GM10266 (cell line): ENCODE measurements around the gene KATNIP.

Experiments used
- DNase-seq: peaks from one replicate; pipeline ENCODE4 v3.0.0; 2012; ENCODE audit errors: extremely low spot score
- TF ChIP-seq, protein P1 (sequence below): IDR thresholded peaks from 2 replicates; pipeline ENCODE4 v1.5.1; 2012; ENCODE audit warnings: mild to moderate bottlenecking, low read depth; ENCODE audit not compliant: control insufficient read depth, insufficient read depth; ENCODE audit errors: missing control alignments

Gene KATNIP

DNA sequence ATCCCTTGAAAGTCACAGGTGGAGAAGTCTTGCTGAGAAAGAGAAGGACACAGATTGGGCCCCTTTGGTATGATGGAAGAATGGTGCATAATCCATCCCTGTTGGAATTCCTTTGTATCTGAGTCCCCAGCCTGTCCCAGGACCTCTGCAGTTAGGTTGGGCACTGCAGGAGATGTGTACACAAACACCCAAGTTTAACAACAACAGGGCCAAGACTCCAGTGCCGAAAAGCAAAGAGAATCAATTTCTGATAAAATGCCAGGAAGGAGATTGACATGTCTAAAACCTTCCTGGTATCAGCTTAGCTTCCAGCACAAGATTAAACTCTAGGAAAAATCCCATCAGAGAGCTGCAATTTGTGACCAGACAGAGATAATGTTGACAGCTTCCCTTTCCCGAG is 32.9 kb downstream of the KATNIP start:
- TF ChIP-seq, protein P1, sequence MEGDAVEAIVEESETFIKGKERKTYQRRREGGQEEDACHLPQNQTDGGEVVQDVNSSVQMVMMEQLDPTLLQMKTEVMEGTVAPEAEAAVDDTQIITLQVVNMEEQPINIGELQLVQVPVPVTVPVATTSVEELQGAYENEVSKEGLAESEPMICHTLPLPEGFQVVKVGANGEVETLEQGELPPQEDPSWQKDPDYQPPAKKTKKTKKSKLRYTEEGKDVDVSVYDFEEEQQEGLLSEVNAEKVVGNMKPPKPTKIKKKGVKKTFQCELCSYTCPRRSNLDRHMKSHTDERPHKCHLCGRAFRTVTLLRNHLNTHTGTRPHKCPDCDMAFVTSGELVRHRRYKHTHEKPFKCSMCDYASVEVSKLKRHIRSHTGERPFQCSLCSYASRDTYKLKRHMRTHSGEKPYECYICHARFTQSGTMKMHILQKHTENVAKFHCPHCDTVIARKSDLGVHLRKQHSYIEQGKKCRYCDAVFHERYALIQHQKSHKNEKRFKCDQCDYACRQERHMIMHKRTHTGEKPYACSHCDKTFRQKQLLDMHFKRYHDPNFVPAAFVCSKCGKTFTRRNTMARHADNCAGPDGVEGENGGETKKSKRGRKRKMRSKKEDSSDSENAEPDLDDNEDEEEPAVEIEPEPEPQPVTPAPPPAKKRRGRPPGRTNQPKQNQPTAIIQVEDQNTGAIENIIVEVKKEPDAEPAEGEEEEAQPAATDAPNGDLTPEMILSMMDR = no peak
- DNase-seq = no peak

DNA sequence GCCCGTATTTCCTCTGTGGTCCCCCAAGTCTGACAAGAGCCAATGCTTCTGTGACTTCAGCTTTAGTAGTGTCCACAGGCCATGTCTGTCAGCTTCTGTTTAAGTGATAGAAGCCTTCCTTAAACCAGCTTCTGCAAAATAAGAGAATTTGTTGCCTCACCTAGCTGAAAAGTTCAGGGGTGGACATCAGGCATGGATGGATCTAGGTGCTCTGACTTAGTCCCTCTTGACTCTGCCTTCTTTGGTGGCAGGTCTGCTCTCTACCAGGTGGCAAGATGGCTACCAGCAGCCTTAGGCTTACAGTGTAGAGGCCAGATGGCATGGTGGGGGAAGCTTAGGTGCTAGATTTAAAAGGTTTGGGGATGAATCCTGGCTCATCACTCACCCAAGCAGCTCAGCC is 33.7 kb downstream of the KATNIP start:
- no peak for DNase-seq
- TF ChIP-seq, protein P1 = no peak

DNA sequence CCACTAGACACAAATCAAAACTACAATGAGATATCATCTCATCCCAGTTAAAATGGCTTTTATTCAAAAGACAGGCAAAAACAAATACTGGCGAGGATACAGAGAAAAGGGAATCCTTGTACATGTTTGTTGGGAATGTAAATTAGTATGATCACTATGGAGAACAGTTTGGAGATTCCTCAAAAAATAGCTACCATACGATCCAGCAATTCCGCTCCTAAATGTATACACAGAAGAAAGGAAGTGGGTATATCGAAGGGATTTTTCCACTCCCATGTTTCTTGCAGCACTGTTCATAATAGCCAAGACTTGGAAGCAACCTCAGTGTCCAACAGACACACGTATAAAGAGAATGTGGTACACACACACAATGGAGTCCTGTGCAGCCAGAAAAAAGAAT is 35.3 kb downstream of the KATNIP start:
- no peak for DNase-seq
- TF ChIP-seq, protein P1 = no peak

DNA sequence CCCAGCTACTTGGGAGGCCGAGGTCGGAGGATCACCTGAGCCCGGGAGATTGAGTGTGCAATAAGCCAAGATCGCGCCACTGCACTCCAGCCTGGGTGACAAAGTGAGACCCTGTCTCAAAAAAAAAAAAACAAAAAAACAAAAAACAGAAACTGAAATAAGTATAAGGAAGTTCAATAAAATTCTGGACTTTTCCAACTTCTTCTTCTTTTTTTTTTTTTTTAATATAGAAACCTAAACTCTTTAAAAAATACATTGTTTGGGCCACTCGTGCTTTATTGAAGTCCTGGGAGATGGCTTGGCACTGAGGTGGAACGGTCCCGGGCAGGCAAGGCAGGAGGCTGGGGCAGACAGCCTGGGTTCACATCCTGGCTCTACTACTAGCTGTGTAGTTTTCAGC is 36.8 kb downstream of the KATNIP start:
- TF ChIP-seq, protein P1 = no peak
- no peak for DNase-seq

DNA sequence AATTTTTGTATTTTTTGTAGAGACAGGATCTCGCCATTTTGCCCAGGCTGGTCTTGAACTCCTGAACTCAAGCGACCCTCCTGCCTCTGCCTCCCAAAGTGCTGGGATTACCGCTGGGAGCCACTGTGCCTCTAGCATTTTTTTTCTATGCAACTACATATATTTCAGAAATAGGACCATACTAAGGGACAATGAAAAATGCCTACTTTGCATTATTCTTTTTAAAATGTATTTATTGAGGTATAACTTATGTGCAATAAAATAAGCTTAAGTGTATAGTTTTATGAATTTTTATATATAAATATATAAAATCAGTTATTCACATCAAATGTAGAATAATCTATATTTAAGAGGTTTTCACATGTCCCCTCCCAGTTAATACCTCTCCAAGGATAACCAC is 38.1 kb downstream of the KATNIP start:
- TF ChIP-seq, protein P1 = no peak
- no peak for DNase-seq

DNA sequence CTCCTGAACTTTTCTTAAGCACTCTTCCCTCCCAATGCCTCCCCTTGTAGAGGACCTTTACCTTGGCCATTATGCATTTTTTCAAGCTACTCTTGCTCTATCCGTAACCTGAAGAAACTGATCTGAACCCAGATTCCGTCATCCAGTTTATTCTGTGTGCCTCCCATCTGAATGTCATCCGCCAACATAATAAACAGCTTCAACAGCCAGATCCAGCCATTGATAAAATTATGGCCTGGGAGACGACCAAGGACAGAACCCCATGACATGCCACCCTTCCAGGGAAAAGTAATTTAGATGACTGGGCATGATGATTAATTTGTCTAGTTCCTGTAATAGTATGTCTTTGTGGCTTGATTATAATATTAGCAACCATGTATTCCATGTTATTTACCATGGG is 41.9 kb downstream of the KATNIP start:
- TF ChIP-seq, protein P1 = no peak
- no peak for DNase-seq

DNA sequence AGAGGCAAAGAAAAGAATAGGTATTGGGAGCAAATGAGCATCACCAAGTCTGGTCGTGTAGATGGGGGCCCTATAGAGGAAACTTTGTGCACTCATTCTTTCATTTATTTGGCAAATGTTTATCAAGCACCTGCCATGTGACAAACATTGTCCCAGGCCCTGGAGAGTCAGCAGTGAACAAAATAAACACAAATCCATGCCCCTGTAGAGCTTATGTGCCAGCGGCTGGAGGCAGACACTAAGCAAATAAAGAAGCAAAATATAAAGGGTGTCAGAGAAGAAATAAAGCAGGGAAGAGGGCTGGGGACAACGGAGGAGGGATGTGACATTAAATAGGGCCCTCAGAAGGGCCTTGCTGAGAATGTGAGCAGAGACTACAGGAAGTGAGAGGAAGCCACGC is 45.5 kb downstream of the KATNIP start:
- DNase-seq = no peak
- TF ChIP-seq, protein P1 = no peak

DNA sequence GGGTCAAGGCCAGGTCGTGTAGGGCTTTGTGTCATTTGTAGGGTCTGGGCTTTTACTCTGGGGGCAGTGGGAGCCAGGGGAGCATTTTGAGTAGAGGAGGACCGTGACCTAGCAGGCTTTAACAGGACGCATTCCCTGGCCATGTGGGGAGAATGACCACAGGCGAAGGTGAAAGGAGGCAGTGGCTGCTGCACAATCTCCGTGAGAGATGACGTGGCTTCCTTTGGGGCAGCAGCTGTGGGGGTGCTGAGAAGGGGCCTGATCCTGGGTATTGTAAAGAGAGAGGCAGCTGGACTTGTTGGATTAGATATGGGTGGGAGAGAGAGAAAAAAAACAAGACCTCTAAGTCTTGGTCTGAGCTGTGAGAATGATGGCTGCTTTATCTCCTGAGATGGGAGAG is 46.0 kb downstream of the KATNIP start:
- DNase-seq = no peak
- TF ChIP-seq, protein P1 = no peak
